SK-N-SH (cell line): ENCODE results near the gene ATP6V0B. TPM values are rescaled to one million over a fixed set of nuclear protein-coding genes. Genes with fewer than 3 reads are reported as not detected.

Experiments
- CTCF ChIA-PET: fragments of 300-600, 350-600 bp; formaldehyde crosslinking; extraction: SDS; loops from one replicate; lab custom pipeline; 2021; lab: Yijun Ruan, JAX
- POLR2A ChIA-PET: fragments of 350-600 bp; sonication (Branson Sonifier 250); formaldehyde crosslinking; extraction: SDS; loops from one replicate; lab custom pipeline; 2020; ENCODE audit warnings: antibody characterized with exemption, inconsistent platforms; lab: Yijun Ruan, JAX
- DNase-seq: peaks from one replicate; pipeline ENCODE4 v3.0.0; 2012
- H2AFZ ChIP-seq: fragments of 200-600 bp; sonication (generic); 2 replicates; pipeline ENCODE4 v1.8.1; 2016; ENCODE audit warnings: antibody characterized with exemption, mild to moderate bottlenecking, low read depth
- H3F3A ChIP-seq: fragments of 200-600 bp; sonication (generic); replicated peaks from 2 replicates; pipeline ENCODE3; 2016; ENCODE audit warnings: antibody characterized with exemption, mild to moderate bottlenecking; ENCODE audit not compliant: insufficient read depth
- H3K27ac ChIP-seq, 2 experiments: fragments of 200-500 bp in 1 of 2; fragments of 200-600 bp in 1 of 2; sonication (Bioruptor generic) in 1 of 2; sonication (generic), shearing (Covaris generic) in 1 of 2; 2 replicates each; pipeline versions ENCODE4 v1.5.1 to v1.6.1; 2014 to 2016; ENCODE audit warnings: low read depth in 2 of 2, inconsistent platforms in 1 of 2, low read length in 1 of 2, mild to moderate bottlenecking in 1 of 2, mixed read lengths in 1 of 2
- H3K27me3 ChIP-seq: fragments of 200-600 bp; sonication (generic), shearing (Covaris generic); 2 replicates; pipeline ENCODE4 v1.6.1; 2016; ENCODE audit warnings: mixed run types; ENCODE audit not compliant: insufficient read depth
- H3K36me3 ChIP-seq, 2 experiments: fragments of 200-500 bp in 1 of 2; fragments of 200-600 bp in 1 of 2; sonication (Bioruptor generic) in 1 of 2; sonication (generic) in 1 of 2; replicated peaks in 1 of 2; 2 replicates each; pipeline versions ENCODE3 to v1.5.1; 2014 to 2016; ENCODE audit warnings: low read length in 1 of 2, mild to moderate bottlenecking in 1 of 2; ENCODE audit not compliant: insufficient read depth in 2 of 2, control insufficient read depth in 1 of 2
- H3K4me1 ChIP-seq, 2 experiments: fragments of 200-500 bp in 1 of 2; fragments of 200-600 bp in 1 of 2; sonication (Bioruptor generic) in 1 of 2; sonication (generic), shearing (Covaris generic) in 1 of 2; 2 replicates each; pipeline versions ENCODE4 v1.5.1 to v1.6.1; 2014 to 2016; ENCODE audit warnings: low read depth in 1 of 2, low read length in 1 of 2, mixed run types in 1 of 2; ENCODE audit not compliant: insufficient read depth in 2 of 2, control insufficient read depth in 1 of 2
- H3K4me2 ChIP-seq: fragments of 200-600 bp; sonication (generic), shearing (Covaris generic); 2 replicates; pipeline ENCODE4 v1.6.1; 2017; ENCODE audit warnings: mixed run types
- H3K4me3 ChIP-seq, 2 experiments: fragments of 200-500 bp in 1 of 2; fragments of 200-600 bp in 1 of 2; sonication (Bioruptor generic) in 1 of 2; sonication (generic), shearing (Covaris generic) in 1 of 2; 2 replicates each; pipeline versions ENCODE4 v1.5.1 to v1.8.1; 2014 to 2016; ENCODE audit warnings: low read depth in 2 of 2, inconsistent platforms in 1 of 2, low read length in 1 of 2, mild to moderate bottlenecking in 1 of 2, mixed read lengths in 1 of 2, moderate library complexity in 1 of 2
- H3K79me2 ChIP-seq: fragments of 200-600 bp; sonication (generic); 2 replicates; pipeline ENCODE4 v1.8.1; 2017; ENCODE audit warnings: mild to moderate bottlenecking; ENCODE audit not compliant: insufficient read depth
- H3K9ac ChIP-seq: fragments of 200-600 bp; sonication (generic); 2 replicates; pipeline ENCODE4 v1.6.1; 2017; ENCODE audit warnings: mixed run types
- H3K9me2 ChIP-seq: fragments of 200-600 bp; sonication (generic); 2 replicates; pipeline ENCODE4 v1.6.1; 2017; ENCODE audit warnings: mixed run types
- H3K9me3 ChIP-seq: fragments of 200-600 bp; sonication (generic); 2 replicates; pipeline ENCODE4 v1.6.1; 2017; ENCODE audit warnings: mixed run types, mild to moderate bottlenecking, moderate library complexity
- H4K20me1 ChIP-seq: fragments of 200-600 bp; sonication (generic); 2 replicates; pipeline ENCODE4 v1.6.1; 2017; ENCODE audit warnings: mild to moderate bottlenecking, mixed run types; ENCODE audit not compliant: insufficient read depth
- CHD2 ChIP-seq: fragments of 150-350 bp; IDR thresholded peaks from 2 replicates; pipeline ENCODE4 v1.6.1; 2018; ENCODE audit warnings: low read length; ENCODE audit not compliant: partially characterized antibody
- CTCF ChIP-seq: fragments of 200-600 bp; sonication (generic); IDR thresholded peaks from 2 replicates; pipeline ENCODE4 v1.6.1; 2017; ENCODE audit warnings: antibody characterized with exemption, mild to moderate bottlenecking, moderate library complexity
- EZH2phosphoT487 ChIP-seq: fragments of 200-600 bp; sonication (generic); IDR thresholded peaks from 2 replicates; pipeline ENCODE4 v1.6.1; 2017; ENCODE audit warnings: low read depth, mixed run types, mild to moderate bottlenecking, antibody characterized with exemption, moderate library complexity, borderline replicate concordance
- GABPA ChIP-seq: IDR thresholded peaks from 2 replicates; pipeline ENCODE4 v1.4.0; 2012; ENCODE audit warnings: low read depth, mild to moderate bottlenecking
- IRF3 ChIP-seq: fragments of 150-350 bp; IDR thresholded peaks from 2 replicates; pipeline ENCODE4 v1.6.1; 2016; ENCODE audit warnings: mild to moderate bottlenecking, low read depth, low read length
- MXI1 ChIP-seq: IDR thresholded peaks from 2 replicates; pipeline ENCODE4 v1.6.1; 2012; ENCODE audit warnings: mild to moderate bottlenecking, low read depth, low read length, improper control_type of control experiment
- POLR2AphosphoS5 ChIP-seq: IDR thresholded peaks from 2 replicates; pipeline ENCODE4 v1.6.1; 2012; ENCODE audit warnings: low read depth, low read length
- TAF1 ChIP-seq: IDR thresholded peaks from 2 replicates; pipeline ENCODE4 v1.6.1; 2012; ENCODE audit warnings: low read depth, mild to moderate bottlenecking, low read length, moderate library complexity, borderline replicate concordance
- WGBS: methylation state at CpG from one replicate; pipeline ENCODE4 v1.1.6; 2017; ENCODE audit warnings: low lambda C conversion rate; 5-methylcytosine and 5-hydroxymethylcytosine counted together
- polyA plus RNA-seq, 3 experiments: library from polyadenylated mRNA; depleted of rRNA; stranded (reverse); fragments of >200 nt; gene quantifications; 2 replicates each; pipeline ENCODE4 v1.2.3, GENCODE V29; 2012

ATP6V0B gene
- polyA plus RNA-seq, 1 of the 3 experiments (the other 2 are of a cell fraction), result 180 TPM

GRCh38 chr1:44002606-44003157, 27.9 kb downstream of the ATP6V0B start:
- TF ChIP-seq EZH2phosphoT487 (no peak), CTCF (peak; percentile 30)
- Histone ChIP-seq H3K9me2 (no peaks in the 10 kb centered on the region), H3K27me3 (no peaks in the 10 kb centered on the region), H3K36me3 (no peaks in the 10 kb centered on the region), H3K4me1 (peaks cover 0 to 31% of the 10 kb centered on the region in 2 experiments; a peak in 2 of 4 replicates), H3K4me3 (no peak overlapping the region), H3K4me2 (no peak overlapping the region), H3K9me3 (no peaks in the 10 kb centered on the region), H3K9ac (no peak overlapping the region), H3F3A (no peaks in the 10 kb centered on the region), H3K79me2 (no peaks in the 10 kb centered on the region), H4K20me1 (no peaks in the 10 kb centered on the region), H3K27ac (no peak overlapping the region), H2AFZ (no peak overlapping the region)
- ChIA-PET CTCF (interaction anchor here (1.3 to 20.6 kb wide), 3 partner anchors 8 to 42 kb away, joined by 4 to 598 read pairs (median 153); partner anchors contain the start of gene SLC6A9), POLR2A (interaction anchor here (0.8 kb wide), 1 partner anchor 28 kb away, joined by 3 read pairs; the partner anchor contains the start of gene ATP6V0B)
- peak; percentile 59 for DNase-seq
- 84% methylated on average over 6 of the region's 14 CpGs for WGBS

- ChIA-PET POLR2A (no interaction called here), CTCF (interaction anchor here (0.7 kb wide), 1 partner anchor 39 kb away, joined by 3 read pairs; no protein-coding TSS in a partner anchor)
- Histone ChIP-seq H4K20me1 (no peaks in the 10 kb centered on the region), H3K4me1 (peaks cover 5 to 6% of the 10 kb centered on the region in 2 experiments; a peak in 2 of 4 replicates), H3K4me2 (no peak overlapping the region), H3K9me3 (no peaks in the 10 kb centered on the region), H2AFZ (no peak overlapping the region), H3K4me3 (no peak overlapping the region), H3K27ac (no peak overlapping the region), H3K27me3 (no peaks in the 10 kb centered on the region)
- DNase-seq, result no peak
- 92% methylated on average over 12 of the region's 12 CpGs for WGBS
- no peak for TF ChIP-seq GABPA
- TF ChIP-seq TAF1, result no peak
- no peak for TF ChIP-seq MXI1
- TF ChIP-seq CHD2, result no peak
- no peak for TF ChIP-seq IRF3
- TF ChIP-seq POLR2AphosphoS5, result no peak
- TF ChIP-seq, all 33 proteins: peak for 0
- Histone ChIP-seq H3F3A (no peaks in the 10 kb centered on the region), H3K9ac (no peak overlapping the region), H3K79me2 (no peaks in the 10 kb centered on the region), H3K36me3 (no peaks in the 10 kb centered on the region), H3K9me2 (no peaks in the 10 kb centered on the region)
Measured at GRCh38 chr1:44008259-44008658, 33.5 kb downstream of the ATP6V0B start.
